HG03565 (cell line): ENCODE results near the gene CHID1.

ENCODE experiments used
- ATAC-seq: cut with Tn5 transposase; IDR thresholded peaks from one replicate; pipeline ENCODE4 v1.9.1; 2021; ENCODE audit warnings: mild to moderate bottlenecking, moderate library complexity; ENCODE audit not compliant: unreplicated experiment

CHID1 gene

DNA sequence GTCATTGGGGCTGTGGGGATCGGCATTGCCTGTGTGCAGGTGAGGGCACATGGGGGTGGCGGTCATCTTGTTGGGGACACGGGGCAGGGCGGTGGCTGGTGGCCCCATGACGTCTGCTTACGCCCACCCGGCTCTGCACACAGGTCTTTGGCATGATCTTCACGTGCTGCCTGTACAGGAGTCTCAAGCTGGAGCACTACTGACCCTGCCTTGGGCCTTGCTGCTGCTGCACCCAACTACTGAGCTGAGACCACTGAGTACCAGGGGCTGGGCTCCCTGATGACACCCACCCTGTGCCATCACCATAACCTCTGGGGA lies 72.7 kb downstream of the CHID1 start:
- ATAC-seq = no peak

DNA sequence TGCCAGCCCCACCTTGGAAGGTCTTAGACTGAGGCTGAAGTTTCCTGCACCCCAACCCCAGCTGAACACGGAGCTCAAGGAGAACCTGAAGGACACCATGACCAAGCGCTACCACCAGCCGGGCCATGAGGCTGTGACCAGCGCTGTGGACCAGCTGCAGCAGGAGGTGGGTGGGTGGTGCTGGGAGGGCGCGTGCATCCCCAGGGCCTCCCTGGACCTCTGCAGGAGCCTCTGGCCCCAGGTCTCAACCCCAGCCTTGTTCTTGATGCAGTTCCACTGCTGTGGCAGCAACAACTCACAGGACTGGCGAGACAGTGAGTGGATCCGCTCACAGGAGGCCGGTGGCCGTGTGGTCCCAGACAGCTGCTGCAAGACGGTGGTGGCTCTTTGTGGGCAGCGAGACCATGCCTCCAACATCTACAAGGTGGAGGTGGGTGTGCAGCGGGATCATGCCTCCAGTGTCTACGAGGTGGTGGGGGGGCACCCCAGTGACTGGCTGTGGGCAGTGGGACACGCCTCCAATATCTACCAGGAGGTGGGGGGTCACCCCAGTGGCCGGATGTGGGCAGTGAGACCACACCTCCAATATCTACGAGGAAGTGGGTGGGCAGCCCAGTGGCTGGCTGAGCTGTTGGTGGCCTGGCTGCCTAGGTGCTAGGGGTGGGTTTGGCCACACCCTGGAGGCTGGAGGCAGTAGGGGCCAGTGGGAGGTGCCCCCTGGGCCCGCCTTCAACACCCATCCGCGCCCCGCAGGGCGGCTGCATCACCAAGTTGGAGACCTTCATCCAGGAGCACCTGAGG lies 73.2 kb downstream of the CHID1 start:
- no peak for ATAC-seq

DNA sequence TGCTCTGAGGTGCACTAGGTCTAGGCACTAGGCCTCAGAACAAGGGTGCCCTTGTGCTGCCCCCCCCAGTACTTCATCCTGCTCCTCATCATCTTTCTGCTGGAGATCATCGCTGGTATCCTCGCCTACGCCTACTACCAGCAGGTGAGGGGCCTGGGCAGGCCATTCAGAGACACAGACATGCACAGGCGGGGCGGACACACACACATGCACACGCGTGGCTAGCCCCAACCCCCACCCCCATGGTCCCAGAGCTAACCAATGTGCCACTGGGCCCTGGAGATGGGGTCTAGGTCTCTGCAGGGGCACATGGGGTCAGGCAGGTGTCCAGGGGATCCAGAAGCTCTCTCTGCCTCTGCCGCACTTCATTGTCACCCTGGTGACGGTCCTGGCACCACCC lies 73.9 kb downstream of the CHID1 start:
- no peak for ATAC-seq

DNA sequence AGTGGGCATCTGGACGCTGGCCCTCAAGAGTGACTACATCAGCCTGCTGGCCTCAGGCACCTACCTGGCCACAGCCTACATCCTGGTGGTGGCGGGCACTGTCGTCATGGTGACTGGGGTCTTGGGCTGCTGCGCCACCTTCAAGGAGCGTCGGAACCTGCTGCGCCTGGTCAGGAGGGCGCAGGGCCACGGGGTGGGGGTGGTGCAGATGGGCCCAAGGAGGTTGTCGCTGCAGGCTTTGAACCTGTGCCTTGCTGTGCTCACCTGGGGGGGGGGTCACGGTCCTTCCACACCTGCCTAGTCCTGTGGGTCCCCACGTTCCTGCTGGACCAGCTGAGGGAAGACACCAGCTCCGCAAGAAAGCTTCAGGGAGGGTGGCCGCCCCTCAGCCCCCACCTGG lies 74.3 kb downstream of the CHID1 start:
- ATAC-seq = no peak

DNA sequence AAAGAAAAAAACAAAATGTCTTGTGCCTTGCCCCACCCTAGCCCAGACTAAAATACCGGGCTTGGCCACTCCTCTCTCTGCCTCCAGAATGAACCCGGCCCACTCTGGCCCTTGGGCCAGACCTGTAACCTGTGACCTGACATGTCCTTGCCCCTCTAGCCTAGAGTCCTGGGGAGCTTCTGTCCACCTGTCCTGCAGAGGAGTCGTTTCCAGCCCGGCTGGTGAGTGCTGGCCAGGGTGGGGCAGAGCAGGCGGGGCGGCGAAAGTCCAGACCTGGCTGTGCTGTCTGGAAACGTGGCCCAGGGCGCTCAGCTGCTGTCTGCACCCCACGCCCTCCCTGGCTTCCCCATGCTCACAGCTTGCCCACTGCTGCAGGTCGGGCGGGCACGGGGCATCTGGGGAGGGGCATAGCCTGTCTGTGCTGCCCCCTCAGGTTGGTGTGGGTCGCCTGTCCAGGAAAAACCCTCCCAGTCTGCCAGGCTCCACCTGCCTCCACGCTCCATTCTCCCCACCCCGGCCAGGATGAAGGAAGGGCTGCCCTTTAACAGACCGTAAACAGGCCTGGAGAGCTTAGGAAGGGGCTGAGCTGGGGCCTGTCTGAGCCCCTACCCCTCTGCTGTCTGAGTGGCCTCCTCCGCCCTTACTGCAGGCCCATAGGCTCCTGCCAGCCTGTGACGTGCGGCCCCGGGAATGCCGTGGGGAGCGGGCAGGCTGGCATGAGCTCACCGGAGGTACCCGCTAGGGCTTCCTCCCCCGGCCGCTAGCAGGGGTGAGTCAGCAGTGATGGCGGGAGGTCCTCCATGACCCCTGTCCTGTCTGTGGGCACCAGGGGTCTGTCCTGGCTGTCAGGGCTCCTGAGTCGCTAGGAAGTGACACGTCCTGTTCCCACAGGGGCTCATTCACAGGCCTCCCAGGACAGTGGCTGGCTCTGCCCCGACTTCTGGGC lies 76.0 kb downstream of the CHID1 start:
- ATAC-seq = no peak

DNA sequence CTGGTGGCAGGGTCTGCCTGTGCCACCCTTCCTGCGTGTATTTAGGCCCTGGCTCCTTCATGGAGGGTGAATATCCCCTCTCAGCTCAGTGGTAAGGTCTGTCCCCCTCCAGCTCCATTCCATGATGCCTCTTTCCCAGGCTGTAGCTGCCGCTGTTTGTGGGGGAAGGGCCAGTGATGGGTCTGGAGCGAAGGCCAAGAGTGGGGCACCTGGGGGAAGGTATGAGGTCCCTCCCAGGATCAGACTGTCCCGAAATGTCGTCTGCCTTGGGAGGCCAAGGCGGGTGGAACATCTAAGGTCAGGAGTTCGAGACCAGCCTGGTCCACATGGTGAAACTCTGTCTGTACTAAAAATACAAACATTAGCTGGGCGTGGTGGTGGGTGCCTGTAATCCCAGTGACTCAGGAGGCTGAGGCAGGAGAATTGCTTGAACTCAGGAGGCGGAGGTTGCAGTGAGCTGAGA lies 76.7 kb downstream of the CHID1 start:
- no peak for ATAC-seq

DNA sequence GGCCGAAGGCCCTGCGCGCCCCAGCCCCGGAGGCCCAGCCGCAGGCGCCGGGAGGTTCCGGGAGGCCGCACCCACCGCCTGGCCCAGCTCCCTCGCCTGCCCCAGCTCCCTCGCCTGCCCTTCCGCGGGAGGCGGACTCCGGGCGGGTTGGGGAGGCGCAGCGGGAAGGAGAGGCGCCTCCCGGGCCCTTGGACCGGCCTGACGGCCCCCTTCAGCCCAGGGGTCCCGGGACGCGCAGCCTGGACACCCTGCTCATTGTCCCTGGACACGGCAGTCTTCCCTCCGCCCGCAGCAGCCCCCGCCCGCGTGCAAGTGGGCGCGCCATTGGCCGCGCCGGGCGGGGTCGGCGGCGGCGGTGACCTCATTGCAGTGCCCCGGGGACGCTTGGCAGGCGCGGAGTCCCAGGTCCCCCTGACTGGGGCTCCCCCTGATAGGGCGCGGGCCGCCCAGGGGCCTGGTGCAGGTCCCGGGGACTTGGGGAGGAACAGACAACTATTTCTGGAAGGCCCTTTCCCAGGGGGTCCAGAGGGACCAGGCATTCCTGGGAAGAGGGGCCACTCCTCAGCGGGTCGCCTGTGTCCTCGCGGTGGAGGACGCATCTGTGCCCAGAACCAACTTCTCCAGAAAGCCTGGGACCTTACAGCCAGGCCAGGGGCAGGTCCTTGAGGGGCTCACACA lies 77.4 kb downstream of the CHID1 start:
- no peak for ATAC-seq

DNA sequence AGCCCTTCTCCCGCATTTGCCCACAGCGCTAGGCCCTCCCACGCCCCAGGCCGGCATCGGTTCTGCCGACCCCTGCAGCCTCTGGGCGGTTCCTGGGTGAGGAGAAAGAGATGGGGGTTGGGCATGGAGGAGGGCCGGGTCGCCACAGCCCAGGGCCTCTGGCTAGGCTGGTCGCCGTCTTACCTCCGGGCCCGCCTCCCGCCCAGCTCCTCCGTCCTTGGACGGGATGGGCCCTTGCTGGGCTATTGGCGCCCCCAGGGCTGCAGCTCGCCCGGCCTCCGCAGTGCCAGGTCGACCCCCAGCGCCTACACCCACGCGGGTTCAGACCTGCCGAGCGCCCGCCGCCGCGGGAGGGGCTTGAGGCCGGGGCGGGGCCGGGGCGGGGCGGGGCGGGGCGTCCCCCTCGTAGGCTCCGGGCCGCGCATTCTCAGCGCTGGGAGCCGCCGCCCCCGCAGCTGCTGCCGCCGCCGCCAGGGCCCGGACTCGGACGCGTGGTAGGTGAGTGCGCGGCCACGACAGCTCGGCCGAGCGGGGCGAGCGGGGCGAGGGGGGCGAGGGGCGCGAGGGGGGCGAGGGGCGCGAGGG lies 78.0 kb downstream of the CHID1 start, which contains the start of gene CD151:
CD151 (plus strand) TSS at position 424 of the 585 bp plus-strand sequence. CDS start 3,118 bp downstream, outside the sequence.
- no peak for ATAC-seq

DNA sequence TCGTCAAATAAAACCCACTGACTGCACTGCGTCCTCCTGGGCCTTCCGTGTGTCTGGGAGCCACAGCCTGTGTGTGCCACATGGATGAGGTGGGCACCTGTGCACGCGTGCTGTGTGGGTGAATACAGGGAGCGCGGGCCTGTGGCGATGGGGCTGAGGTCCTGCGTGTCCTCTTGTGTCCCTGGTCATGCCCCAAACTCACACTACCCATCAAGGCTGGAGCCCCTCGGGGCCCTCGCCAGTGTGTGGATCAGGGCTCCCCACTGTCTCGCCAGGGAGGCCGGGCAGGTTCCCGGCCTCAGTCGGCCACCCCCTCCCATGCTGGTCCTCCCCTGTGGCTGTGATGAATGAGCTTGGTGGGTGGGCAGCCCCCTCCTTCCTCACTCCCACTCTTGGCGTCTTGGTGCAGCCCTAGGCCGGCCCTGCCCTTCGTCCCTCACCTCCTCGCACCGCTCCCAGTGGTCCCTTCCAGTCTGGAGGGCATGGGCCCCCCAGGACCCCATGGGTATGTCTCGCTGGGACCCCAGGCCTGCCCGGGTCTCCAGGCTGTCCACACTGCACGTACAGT lies 78.6 kb downstream of the CHID1 start:
- ATAC-seq = no peak

DNA sequence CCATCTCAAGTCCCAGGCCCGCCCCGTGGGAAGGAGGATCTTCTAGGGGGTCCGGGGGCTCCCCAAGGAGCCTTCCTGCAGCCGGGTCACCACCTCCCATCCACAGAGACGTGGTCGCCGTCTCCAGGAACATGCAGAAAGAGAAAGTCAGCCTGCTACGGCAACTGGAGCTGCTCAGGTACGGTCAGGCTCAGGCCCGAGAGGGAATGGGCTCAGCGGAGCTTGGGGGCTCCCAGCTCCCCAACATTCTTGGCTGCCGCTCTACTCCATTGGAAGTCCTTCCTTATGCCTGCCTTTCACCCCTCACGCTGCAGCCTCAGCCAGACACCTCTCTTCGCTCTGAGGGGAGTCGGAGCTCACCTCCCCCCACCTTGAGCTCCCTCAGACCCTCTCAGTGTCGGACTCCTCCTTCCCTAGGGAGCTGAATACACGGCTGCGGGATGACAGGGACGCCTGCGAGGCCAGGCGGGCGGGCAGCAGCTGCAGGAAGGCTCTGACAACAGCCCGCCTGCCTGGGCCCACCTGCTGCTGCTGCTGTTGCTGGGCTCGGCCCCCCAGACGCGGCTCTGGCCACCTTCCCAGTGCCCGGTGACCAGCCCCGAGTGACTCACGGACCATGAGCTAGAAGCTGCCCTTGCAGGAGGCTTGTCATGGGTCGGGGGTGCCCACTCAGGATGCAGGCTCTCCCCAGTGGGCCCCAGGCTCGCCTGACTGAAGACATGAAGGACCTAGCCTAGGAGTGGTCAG lies 79.3 kb downstream of the CHID1 start:
- no peak for ATAC-seq

DNA sequence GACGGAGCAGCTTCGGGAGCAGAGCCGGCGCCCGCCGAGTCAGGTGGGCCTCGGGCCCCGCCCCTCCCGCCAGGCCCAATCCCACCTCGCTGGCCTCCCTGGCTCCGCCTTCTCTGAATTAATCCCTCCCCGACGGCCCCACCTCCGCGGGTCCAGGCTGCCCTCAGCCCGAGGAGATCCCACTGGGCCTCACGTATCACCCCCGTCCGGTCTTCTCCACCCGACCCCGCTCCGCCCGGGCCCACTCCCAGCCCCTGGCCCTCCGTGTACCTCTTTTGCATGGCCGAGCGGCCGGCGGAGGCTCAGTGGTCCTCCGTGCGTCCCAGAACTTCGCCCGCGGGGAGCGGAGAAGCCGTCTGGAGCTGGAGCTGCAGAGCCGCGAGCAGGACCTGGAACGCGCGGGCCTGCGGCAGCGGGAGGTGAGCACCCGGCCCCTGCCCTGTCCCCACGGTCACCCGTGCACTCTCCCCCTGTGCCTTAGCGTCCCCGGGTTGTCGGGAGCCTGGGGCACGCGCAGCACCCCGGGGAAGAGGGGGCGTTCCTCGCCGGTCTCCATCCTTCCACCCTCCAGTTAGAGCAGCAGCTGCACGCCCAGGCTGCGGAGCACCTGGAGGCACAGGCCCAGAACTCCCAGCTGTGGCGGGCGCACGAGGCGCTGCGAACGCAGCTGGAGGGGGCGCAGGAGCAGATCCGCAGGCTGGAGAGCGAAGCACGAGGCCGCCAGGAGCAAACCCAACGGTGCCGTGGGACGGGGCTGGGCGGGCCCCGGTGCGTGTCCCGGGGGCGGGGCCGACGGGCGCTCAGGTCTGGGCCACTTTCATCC lies 80.1 kb downstream of the CHID1 start:
- ATAC-seq = no peak

DNA sequence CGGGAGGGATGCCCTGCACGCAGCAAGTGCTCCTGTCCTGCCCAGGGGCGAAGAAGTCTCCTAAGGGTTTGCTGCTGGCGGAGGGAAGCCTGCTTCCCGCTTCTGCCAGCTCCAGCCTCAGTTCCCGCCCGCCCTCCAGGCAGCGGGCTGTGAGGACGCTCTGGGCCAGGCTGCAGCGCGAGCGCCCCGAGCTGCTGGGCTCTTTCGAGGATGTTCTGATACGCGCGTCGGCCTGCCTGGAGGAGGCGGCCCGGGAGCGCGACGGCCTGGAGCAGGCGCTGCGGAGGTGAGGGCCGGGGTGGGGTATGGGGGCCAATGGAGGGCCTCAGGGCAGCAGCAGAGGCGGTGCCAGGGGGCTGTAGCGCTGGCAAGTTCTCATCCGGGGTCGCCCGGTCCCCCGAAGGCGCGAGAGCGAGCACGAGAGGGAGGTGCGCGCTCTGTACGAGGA lies 80.7 kb downstream of the CHID1 start:
- no peak for ATAC-seq

DNA sequence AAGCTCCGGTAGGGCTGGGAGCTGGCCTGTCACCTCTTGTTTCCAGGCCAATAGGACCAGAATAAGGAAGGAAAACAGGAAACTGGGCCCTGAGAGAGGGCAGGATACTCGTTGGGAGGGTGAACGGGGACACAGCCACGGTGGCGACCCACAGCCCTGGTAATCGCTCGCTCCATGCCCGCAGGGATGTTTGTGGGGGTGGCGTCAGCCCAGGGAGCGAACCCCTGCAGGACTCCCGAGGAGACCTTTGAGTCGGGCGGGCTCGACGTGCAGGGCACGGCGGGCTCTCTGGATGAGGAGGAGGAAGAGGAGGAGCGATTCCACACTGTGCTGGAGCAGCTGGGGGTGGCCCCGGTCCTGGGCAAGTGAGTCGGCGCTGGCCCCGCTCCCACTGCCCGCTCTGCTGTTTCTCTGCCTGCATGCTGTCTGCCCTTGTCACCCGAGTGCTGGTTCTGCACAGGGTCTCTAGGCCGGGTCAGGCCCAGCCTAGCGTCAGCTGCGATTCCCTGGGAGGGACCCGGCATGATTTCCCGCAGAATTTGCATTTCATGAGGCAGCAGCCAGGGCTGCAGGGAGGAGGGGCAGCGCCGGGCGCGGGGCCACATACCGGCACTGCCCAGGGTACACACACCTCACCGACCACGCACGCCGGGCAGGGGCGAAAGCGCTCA lies 81.3 kb downstream of the CHID1 start:
- no peak for ATAC-seq

DNA sequence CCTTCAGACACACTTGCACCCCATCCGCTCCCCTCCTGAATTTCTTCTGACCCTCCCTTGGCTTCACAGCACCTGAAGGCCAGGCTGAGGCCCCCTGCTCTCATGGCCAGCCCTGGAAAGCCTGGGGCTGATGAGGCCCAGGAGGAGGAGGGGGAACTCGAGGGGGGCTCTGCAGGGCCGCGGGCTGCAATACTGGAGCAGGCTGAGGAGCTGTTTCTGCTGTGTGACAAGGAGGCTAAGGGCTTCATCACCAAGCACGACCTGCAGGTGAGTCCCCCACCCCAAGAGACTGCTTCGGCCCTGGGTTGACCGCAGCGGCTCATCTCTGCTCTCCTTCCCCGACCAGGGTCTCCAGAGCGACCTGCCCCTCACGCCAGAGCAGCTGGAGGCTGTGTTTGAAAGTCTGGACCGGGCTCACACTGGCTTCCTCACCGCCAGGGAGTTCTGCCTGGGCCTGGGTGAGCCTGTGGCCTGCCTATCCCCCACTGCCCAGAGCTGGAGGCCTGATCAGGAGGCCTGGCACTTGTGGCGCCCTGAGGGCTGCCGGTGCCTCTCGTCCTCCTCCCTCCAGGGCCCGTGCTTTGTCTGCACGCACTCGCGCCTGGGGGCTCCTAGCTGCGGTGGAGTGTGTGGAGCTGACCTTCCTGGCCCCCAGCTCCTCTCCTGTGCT lies 82.0 kb downstream of the CHID1 start:
- no peak for ATAC-seq

DNA sequence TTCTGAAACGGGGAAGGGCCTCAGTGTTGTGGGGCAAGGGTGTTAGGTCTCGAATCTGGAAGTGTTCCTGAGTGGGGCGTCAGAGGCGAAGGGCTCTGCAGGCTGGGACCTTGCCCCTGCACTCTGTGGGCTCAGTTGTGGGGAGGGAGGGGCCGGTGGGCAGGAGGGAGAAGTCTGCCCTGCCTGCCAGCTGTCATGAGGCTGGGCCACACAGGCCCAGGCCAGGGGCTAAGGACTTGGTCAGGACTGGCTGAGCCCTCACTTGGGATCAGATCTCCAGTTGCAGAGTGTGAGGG lies 82.8 kb downstream of the CHID1 start, which contains the start of gene CRACR2B:
CRACR2B (plus strand) TSS at position 23 of the 296 bp plus-strand sequence. CDS start 689 bp downstream, outside the sequence.
- no peak for ATAC-seq

DNA sequence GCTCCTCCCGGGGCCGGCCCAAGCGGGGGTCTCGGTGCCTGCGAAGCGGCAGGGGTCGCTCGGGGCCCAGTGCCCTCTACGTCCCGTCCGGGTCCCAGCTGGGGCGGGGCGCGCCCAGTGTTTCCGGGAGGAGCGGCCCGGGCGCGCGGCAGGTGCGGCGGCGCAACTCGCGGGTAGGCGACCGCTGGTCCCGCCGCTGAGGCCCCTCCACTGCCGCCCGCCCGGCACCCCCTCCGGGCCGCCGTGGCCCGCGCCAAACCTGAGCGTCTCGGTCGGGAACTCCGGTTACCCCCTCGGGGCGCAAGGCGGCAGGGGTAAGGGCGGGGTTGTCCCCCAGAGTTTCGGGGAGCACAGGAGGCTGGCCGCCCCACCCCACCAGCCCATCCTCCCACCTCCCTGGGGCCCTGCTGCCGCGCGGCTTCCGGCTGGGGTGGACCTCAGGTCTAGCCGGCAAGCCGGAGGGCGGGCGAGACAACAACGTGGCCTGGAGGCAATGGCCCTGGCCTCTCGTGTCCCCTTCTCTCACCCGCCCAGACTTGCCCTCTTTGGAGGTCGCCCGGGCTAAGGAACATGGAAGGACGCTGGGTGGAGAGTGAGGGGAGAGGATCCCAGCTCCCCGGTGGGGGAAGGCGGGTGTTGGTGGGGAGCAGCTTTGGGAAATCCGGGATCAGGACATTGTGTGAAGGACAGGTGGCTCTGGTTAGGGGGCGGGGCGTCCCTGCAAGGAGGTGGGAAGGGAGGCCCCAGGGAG lies 83.3 kb downstream of the CHID1 start:
- no peak for ATAC-seq

DNA sequence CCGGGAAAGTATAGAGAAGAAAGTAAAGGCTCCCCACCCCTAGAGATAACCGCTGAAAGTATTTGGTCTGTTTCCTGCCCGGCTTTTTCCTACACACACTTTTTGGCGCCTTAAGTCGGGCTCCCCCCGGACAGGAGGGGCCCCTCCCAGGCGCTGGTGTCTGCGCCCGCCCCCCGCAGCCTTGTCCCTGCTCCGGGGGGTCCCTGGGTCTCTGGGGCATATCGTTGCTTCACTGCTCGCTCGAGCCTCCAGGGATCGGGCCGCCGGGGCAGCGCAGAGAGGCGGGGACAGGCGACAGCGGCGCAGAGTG lies 83.8 kb downstream of the CHID1 start:
- ATAC-seq = no peak
